22Rv1 (cell line): ENCODE results near the gene HEXD.

Experiments used
- ZFX ChIP-seq: fragments of 450-650 bp; IDR thresholded peaks from 2 replicates; pipeline ENCODE4 v1.6.1; 2017; ENCODE audit warnings: antibody characterized with exemption, borderline replicate concordance
- TF ChIP-seq, protein P1 (sequence below): fragments of 450-650 bp; IDR thresholded peaks from 2 replicates; pipeline ENCODE4 v1.5.1; 2017; ENCODE audit warnings: mild to moderate bottlenecking

DNA sequence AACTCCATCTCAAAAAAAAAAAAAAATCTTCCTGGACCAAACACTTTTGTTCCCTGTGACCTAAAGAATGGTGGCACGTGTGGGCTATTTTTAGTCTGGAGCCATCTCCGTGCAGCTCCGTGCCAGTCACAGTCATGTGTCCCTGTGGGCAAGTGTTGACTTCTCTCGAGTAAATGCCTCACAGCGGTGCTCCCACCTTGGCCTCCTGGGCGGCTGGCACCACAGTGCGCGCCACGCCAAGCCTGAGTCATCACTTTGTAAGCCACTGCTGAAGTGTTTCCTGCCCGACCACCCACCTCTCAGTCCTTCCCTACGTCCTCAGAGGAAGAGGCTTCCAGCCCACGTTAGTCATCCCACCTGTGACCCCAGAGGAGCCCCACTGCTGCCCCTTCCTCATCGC is 10.9 kb upstream of the HEXD start:
- TF ChIP-seq, protein P1, sequence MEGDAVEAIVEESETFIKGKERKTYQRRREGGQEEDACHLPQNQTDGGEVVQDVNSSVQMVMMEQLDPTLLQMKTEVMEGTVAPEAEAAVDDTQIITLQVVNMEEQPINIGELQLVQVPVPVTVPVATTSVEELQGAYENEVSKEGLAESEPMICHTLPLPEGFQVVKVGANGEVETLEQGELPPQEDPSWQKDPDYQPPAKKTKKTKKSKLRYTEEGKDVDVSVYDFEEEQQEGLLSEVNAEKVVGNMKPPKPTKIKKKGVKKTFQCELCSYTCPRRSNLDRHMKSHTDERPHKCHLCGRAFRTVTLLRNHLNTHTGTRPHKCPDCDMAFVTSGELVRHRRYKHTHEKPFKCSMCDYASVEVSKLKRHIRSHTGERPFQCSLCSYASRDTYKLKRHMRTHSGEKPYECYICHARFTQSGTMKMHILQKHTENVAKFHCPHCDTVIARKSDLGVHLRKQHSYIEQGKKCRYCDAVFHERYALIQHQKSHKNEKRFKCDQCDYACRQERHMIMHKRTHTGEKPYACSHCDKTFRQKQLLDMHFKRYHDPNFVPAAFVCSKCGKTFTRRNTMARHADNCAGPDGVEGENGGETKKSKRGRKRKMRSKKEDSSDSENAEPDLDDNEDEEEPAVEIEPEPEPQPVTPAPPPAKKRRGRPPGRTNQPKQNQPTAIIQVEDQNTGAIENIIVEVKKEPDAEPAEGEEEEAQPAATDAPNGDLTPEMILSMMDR, result no peak
- no peak for TF ChIP-seq ZFX
